ENCODE data around the gene SPATA7. TPM values are rescaled to one million over a fixed set of nuclear protein-coding genes. Genes with fewer than 3 reads are reported as not detected.

Gene SPATA7
- total RNA-seq, 1 donor from 2014 or later, result 1.3 TPM

DNA sequence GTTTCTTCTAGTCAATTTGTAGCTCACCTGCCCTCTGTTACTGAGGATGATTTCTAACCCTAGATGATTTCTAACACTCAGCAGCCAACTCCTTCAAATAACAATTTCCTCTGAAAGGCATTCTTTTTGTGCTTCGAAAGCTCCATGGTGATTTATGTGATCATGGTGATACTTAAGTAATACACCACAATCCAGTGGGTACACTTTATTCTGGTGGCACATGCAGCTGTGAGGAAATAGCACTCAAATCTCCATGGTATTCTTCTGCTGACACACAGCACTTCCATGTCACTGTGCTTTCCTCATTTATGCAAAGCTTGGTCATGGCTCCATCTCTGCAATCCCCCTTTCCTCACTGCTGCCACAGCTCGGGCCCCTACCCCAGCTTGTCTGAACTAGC is 95.6 kb downstream of the SPATA7 start:
- Mint-ChIP-seq H3K27me3 (no peaks in the 10 kb centered on the region), H3K9me3 (no peaks in the 10 kb centered on the region), H3K36me3 (ENCODE audit: low read depth) (no peaks in the 10 kb centered on the region), H3K27ac (no peak overlapping the region), H3K4me1 (no peaks in the 10 kb centered on the region), H3K4me3 (no peak overlapping the region)
- intact Hi-C loops (cut with micrococcal nuclease), result no loop called here
- no peak for DNase-seq

DNA sequence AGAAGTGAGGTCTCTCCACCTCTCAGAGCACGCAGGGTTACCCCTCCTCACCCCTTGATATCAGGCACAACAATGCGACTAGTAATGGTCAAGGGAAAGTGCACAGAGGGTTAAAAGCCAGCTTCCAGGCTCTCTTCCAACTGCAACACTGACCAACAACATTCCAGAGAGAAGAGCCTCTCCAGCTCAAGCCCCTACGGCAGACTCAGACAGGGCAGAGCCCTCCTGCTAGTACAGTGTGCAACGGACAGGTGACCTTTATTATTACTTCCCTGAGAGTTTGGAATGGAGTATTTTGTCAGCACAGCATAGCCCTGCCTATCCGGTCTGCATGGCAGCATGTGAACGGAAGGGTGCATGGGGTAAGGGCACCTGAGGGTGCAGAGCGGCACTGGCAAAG is 96.3 kb downstream of the SPATA7 start:
- H3K4me3 Mint-ChIP-seq, result no peak overlapping the region
- no peak for DNase-seq
- intact Hi-C loops (cut with micrococcal nuclease), result no loop called here
- H3K9me3 Mint-ChIP-seq, result no peaks in the 10 kb centered on the region
- H3K4me1 Mint-ChIP-seq, result no peaks in the 10 kb centered on the region
- no peaks in the 10 kb centered on the region for H3K27me3 Mint-ChIP-seq
- no peaks in the 10 kb centered on the region for H3K36me3 Mint-ChIP-seq (ENCODE audit: low read depth)
- H3K27ac Mint-ChIP-seq, result no peak overlapping the region

DNA sequence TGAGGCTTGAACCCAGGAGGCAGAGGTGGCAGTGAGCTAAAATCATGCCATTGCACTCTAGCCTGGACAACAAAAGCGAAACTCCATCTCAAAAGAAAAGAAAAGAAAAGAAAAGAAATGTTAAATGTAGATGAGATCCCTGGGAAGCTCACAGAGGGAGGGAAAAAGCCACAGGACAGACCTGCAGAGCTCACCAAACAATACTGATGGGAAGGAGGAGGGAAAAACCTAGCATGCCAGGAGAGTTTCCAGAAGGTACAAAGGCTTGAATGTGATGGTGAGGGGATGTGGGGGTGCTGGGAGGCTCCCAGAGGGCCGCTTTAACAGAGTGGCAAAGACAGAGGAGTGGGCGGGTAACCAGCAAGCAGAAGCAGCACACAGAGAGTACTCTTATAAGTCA is 97.1 kb downstream of the SPATA7 start:
- Mint-ChIP-seq H3K4me3 (no peak overlapping the region), H3K4me1 (no peaks in the 10 kb centered on the region), H3K9me3 (no peaks in the 10 kb centered on the region), H3K27ac (no peak overlapping the region), H3K27me3 (no peaks in the 10 kb centered on the region), H3K36me3 (ENCODE audit: low read depth) (no peaks in the 10 kb centered on the region)
- no peak for DNase-seq
- intact Hi-C loops (cut with micrococcal nuclease), result no loop called here

Other genes starting within 250 kb of the SPATA7 start
- not detected in 2 replicates for gene KCNK10, start 62.4 kb upstream of the SPATA7 start, total RNA-seq
- gene PTPN21, start 169.3 kb downstream of the SPATA7 start, total RNA-seq, result 0.05 and 0.21 TPM in 2 replicates
- 59.2 and 64.7 TPM in 2 replicates for gene ZC3H14, start 177.4 kb downstream of the SPATA7 start, total RNA-seq